HEK293 (cell line): ENCODE measurements around the gene FOXO6.

ENCODE experiments used
- CTCF ChIA-PET: fragments of 350-600 bp; formaldehyde crosslinking; extraction: SDS; loops from one replicate; lab custom pipeline; 2021; ENCODE audit warnings: antibody characterized with exemption; lab: Yijun Ruan, JAX
- POLR2A ChIA-PET: fragments of 300-600 bp; formaldehyde crosslinking; extraction: SDS; loops from one replicate; lab custom pipeline; 2020; ENCODE audit warnings: antibody characterized with exemption, inconsistent platforms; lab: Yijun Ruan, JAX
- H3K27ac ChIP-seq: fragments of 200-500 bp; sonication (Bioruptor generic); 2 replicates; pipeline ENCODE4 v1.5.1; 2014; ENCODE audit warnings: low read depth, low read length, control low read depth, inconsistent platforms; ENCODE audit errors: extremely low read depth
- H3K36me3 ChIP-seq, 2 experiments: fragments of 200-500 bp in 1 of 2; sonication (Bioruptor generic) in 1 of 2; 1 replicate in 1 of 2; 2 replicates in 1 of 2; pipeline ENCODE4 v1.5.1; 2014 to 2017; ENCODE audit warnings: inconsistent platforms in 2 of 2, low read length in 2 of 2; ENCODE audit not compliant: control insufficient read depth in 2 of 2, insufficient read depth in 1 of 2
- H3K4me1 ChIP-seq: fragments of 200-500 bp; sonication (Bioruptor generic); 2 replicates; pipeline ENCODE4 v1.5.1; 2014; ENCODE audit warnings: mild to moderate bottlenecking, low read length, inconsistent platforms; ENCODE audit not compliant: control insufficient read depth, insufficient read depth
- H3K4me3 ChIP-seq: 2 replicates; pipeline ENCODE4 v1.5.1; 2011; ENCODE audit warnings: low read depth, mild to moderate bottlenecking, control low read depth, low read length, moderate library complexity
- H3K9me3 ChIP-seq: fragments of 200-500 bp; sonication (Bioruptor generic); 2 replicates; pipeline ENCODE4 v1.5.1; 2014; ENCODE audit warnings: low read depth, low read length, inconsistent platforms; ENCODE audit not compliant: control insufficient read depth, insufficient read depth
- EGR2 ChIP-seq: fragments of 450-650 bp; formaldehyde crosslinking; IDR thresholded peaks from 2 replicates; pipeline ENCODE4 v1.5.1; 2016; ENCODE audit warnings: low read depth, missing biosample characterization, missing genetic modification characterization
- ELK4 ChIP-seq: IDR thresholded peaks from 2 replicates; pipeline ENCODE4 v1.6.1; 2011; ENCODE audit warnings: mild to moderate bottlenecking, low read depth, low read length, borderline replicate concordance
- GLI4 ChIP-seq: fragments of 450-650 bp; formaldehyde crosslinking; IDR thresholded peaks from 2 replicates; pipeline ENCODE4 v1.5.1; 2016; ENCODE audit warnings: missing biosample characterization, missing genetic modification characterization
- KLF16 ChIP-seq: fragments of 450-650 bp; formaldehyde crosslinking; IDR thresholded peaks from 2 replicates; pipeline ENCODE4 v1.5.1; 2017; ENCODE audit warnings: missing biosample characterization, missing genetic modification characterization
- PATZ1 ChIP-seq: fragments of 450-650 bp; formaldehyde crosslinking; IDR thresholded peaks from 2 replicates; pipeline ENCODE4 v1.5.1; 2016; ENCODE audit warnings: missing biosample characterization, missing genetic modification characterization
- PRDM1 ChIP-seq: fragments of 450-650 bp; formaldehyde crosslinking; IDR thresholded peaks from 2 replicates; pipeline ENCODE4; 2016; ENCODE audit warnings: missing biosample characterization, missing genetic modification characterization
- ZBTB48 ChIP-seq: fragments of 450-650 bp; formaldehyde crosslinking; IDR thresholded peaks from 2 replicates; pipeline ENCODE4 v1.5.1; 2016; ENCODE audit warnings: missing biosample characterization, missing genetic modification characterization
- ZFHX2 ChIP-seq: fragments of 450-650 bp; formaldehyde crosslinking; conservative IDR thresholded peaks from 2 replicates; pipeline ENCODE4 v1.5.1; 2016; ENCODE audit warnings: missing biosample characterization, missing genetic modification characterization
- ZFP3 ChIP-seq: fragments of 450-650 bp; formaldehyde crosslinking; IDR thresholded peaks from 2 replicates; pipeline ENCODE4 v1.5.1; 2016; ENCODE audit warnings: low read depth, missing biosample characterization, missing genetic modification characterization
- ZFP41 ChIP-seq: fragments of 450-650 bp; formaldehyde crosslinking; IDR thresholded peaks from 2 replicates; pipeline ENCODE4 v1.5.1; 2016; ENCODE audit warnings: missing biosample characterization, missing genetic modification characterization, borderline replicate concordance
- ZNF121 ChIP-seq: fragments of 450-650 bp; formaldehyde crosslinking; IDR thresholded peaks from 2 replicates; pipeline ENCODE4 v1.5.1; 2016; ENCODE audit warnings: missing biosample characterization, missing genetic modification characterization
- ZNF133 ChIP-seq: fragments of 450-650 bp; formaldehyde crosslinking; IDR thresholded peaks from 2 replicates; pipeline ENCODE4 v1.5.1; 2016; ENCODE audit warnings: missing biosample characterization, missing genetic modification characterization
- ZNF140 ChIP-seq: fragments of 450-650 bp; formaldehyde crosslinking; IDR thresholded peaks from 2 replicates; pipeline ENCODE4 v1.5.1; 2016; ENCODE audit warnings: missing biosample characterization, missing genetic modification characterization
- ZNF157 ChIP-seq: fragments of 450-650 bp; formaldehyde crosslinking; IDR thresholded peaks from 2 replicates; pipeline ENCODE4 v1.5.1; 2016; ENCODE audit warnings: missing biosample characterization, missing genetic modification characterization
- ZNF214 ChIP-seq: fragments of 450-650 bp; formaldehyde crosslinking; IDR thresholded peaks from 2 replicates; pipeline ENCODE4 v1.5.1; 2017; ENCODE audit warnings: missing biosample characterization, mild to moderate bottlenecking, missing genetic modification characterization, borderline replicate concordance
- ZNF292 ChIP-seq: fragments of 450-650 bp; formaldehyde crosslinking; IDR thresholded peaks from 2 replicates; pipeline ENCODE4 v1.5.1; 2016; ENCODE audit warnings: low read depth, missing biosample characterization, missing genetic modification characterization, borderline replicate concordance
- ZNF335 ChIP-seq: fragments of 450-650 bp; formaldehyde crosslinking; conservative IDR thresholded peaks from 2 replicates; pipeline ENCODE4 v1.5.1; 2016; ENCODE audit warnings: missing biosample characterization, missing genetic modification characterization
- ZNF423 ChIP-seq: fragments of 450-650 bp; formaldehyde crosslinking; IDR thresholded peaks from 2 replicates; pipeline ENCODE4 v1.5.1; 2016; ENCODE audit warnings: missing biosample characterization, missing genetic modification characterization
- ZNF426 ChIP-seq: fragments of 450-650 bp; formaldehyde crosslinking; IDR thresholded peaks from 2 replicates; pipeline ENCODE4 v1.5.1; 2017; ENCODE audit warnings: missing biosample characterization, missing genetic modification characterization, mild to moderate bottlenecking, inconsistent platforms, moderate library complexity
- ZNF48 ChIP-seq: fragments of 450-650 bp; formaldehyde crosslinking; IDR thresholded peaks from 2 replicates; pipeline ENCODE4 v1.5.1; 2016; ENCODE audit warnings: missing biosample characterization, missing genetic modification characterization
- ZNF510 ChIP-seq: fragments of 450-650 bp; formaldehyde crosslinking; IDR thresholded peaks from 2 replicates; pipeline ENCODE4 v1.5.1; 2018; ENCODE audit warnings: mild to moderate bottlenecking, missing genetic modification characterization, missing biosample characterization; ENCODE audit not compliant: insufficient replicate concordance
- ZNF555 ChIP-seq: fragments of 450-650 bp; formaldehyde crosslinking; conservative IDR thresholded peaks from 2 replicates; pipeline ENCODE4 v1.5.1; 2017; ENCODE audit warnings: missing biosample characterization, mild to moderate bottlenecking, missing genetic modification characterization, inconsistent platforms
- ZNF692 ChIP-seq: fragments of 450-650 bp; formaldehyde crosslinking; IDR thresholded peaks from 2 replicates; pipeline ENCODE4 v1.5.1; 2016; ENCODE audit warnings: missing biosample characterization, missing genetic modification characterization
- ZNF707 ChIP-seq: fragments of 450-650 bp; formaldehyde crosslinking; IDR thresholded peaks from 2 replicates; pipeline ENCODE4 v1.5.1; 2016; ENCODE audit warnings: missing biosample characterization, missing genetic modification characterization
- ZNF843 ChIP-seq: fragments of 450-650 bp; formaldehyde crosslinking; IDR thresholded peaks from 2 replicates; pipeline ENCODE4 v1.5.1; 2016; ENCODE audit warnings: missing biosample characterization, missing genetic modification characterization
- ZSCAN16 ChIP-seq: fragments of 450-650 bp; formaldehyde crosslinking; IDR thresholded peaks from 2 replicates; pipeline ENCODE4 v1.5.1; 2016; ENCODE audit warnings: missing biosample characterization, missing genetic modification characterization
- TF ChIP-seq, protein P1 (sequence below): fragments of 450-650 bp; formaldehyde crosslinking; IDR thresholded peaks from 2 replicates; pipeline ENCODE4 v1.5.1; 2016; ENCODE audit warnings: missing biosample characterization, missing genetic modification characterization
- TF ChIP-seq, protein P2 (sequence below): fragments of 450-650 bp; formaldehyde crosslinking; IDR thresholded peaks from 2 replicates; pipeline ENCODE4 v1.5.1; 2017; ENCODE audit warnings: missing biosample characterization, mild to moderate bottlenecking, missing genetic modification characterization, moderate library complexity

FOXO6 gene

DNA sequence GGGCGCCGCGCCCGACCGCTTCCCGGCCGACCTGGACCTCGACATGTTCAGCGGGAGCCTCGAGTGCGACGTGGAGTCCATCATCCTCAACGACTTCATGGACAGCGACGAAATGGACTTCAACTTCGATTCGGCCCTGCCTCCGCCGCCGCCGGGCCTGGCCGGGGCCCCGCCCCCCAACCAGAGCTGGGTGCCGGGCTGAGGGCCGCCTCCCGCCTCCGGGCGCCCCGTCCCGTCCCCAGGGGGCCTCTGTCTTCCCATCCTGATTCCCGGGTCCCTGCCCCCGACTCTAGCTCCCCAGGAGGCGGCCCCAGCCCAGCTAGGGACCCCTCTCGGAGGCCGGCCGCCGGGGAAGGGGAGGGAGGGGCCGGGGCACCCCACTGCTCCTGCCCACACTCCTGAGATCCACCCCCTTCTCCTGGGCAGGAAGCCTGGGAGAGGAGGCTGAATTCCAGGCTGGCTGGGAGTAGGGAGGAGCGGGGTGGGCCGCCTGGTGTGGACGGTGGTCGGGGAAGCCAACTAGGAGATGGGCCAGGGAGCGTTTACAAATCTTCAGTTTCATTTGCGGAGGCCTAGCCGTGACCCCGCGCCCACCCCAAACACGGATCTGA, 21.4 kb downstream of the FOXO6 start (continued):
- TF ChIP-seq ZNF157: no peak

DNA sequence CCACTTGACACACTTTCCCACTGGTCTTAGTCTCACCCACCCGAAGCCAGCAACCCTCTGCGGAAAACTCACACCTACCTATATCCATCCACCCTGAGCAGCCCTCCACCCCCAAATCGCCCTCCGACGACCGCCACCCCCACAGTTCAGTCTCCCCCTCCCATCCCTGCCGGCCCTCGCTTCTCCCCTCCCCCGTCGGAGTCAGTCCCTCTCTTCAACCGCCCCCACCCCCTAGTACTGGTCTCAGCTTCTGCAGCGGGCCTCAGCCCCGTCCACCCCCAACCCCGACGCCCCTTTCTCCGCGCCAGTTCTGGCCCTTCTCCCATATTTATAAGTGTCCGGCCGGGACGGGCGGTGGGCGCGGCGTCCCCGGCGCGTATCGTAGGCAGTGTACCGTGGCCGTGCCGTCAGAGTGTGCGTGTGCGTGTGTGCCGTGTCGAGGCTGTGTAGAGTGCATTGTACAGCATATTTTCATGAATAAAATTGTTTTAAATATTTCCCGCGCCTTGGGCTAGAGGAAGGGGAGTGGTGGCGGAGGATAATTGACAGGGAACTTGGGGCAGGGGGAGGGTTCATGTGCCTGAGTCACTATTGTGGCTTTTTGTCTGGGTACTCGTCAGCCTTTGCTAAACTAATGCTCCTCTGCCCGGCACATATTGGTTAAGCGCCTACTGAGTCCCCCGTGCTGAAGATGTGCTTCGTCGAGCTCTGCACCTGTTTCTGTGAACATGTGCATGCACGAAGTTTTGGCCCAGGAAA, 22.0 kb downstream of the FOXO6 start:
- POLR2A ChIA-PET: no interaction called here

More for the DNA sequence above, 22.0 kb downstream of the FOXO6 start:
- CTCF ChIA-PET: interaction anchor here (0.7 kb wide), 1 partner anchor 40 kb away, joined by 3 read pairs; no protein-coding TSS in a partner anchor
- no peaks in the 10 kb centered on the region for H3K36me3 ChIP-seq
- peaks cover 16% of the 10 kb centered on the region for H3K4me1 ChIP-seq
- H3K4me3 ChIP-seq: no peak overlapping the region
- no peak for TF ChIP-seq PRDM1 (tag by site-specific recombination)
- TF ChIP-seq ZNF140 (tag by site-specific recombination): no peak
- TF ChIP-seq EGR2 (tag by site-specific recombination): peak; percentile 88
- TF ChIP-seq ZFP41 (tag by site-specific recombination): no peak
- TF ChIP-seq ZFP3: no peak
- TF ChIP-seq ZNF335 (tag by site-specific recombination): no peak
- no peak for TF ChIP-seq ZNF133 (tag by site-specific recombination)
- TF ChIP-seq ZNF707 (tag by site-specific recombination): no peak
- TF ChIP-seq ZNF426: no peak
- TF ChIP-seq ZNF510: no peak
- TF ChIP-seq ZNF423: no peak
- TF ChIP-seq KLF16 (tag by site-specific recombination): no peak
- no peak for TF ChIP-seq ELK4
- TF ChIP-seq ZNF292: no peak
- no peak for TF ChIP-seq ZNF214 (tag by site-specific recombination)
- no peak for TF ChIP-seq ZNF121 (tag by site-specific recombination)
- TF ChIP-seq, protein P1, sequence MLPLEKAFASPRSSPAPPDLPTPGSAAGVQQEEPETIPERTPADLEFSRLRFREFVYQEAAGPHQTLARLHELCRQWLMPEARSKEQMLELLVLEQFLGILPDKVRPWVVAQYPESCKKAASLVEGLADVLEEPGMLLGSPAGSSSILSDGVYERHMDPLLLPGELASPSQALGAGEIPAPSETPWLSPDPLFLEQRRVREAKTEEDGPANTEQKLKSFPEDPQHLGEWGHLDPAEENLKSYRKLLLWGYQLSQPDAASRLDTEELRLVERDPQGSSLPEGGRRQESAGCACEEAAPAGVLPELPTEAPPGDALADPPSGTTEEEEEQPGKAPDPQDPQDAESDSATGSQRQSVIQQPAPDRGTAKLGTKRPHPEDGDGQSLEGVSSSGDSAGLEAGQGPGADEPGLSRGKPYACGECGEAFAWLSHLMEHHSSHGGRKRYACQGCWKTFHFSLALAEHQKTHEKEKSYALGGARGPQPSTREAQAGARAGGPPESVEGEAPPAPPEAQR: no peak
- no peak for TF ChIP-seq ZNF692 (tag by site-specific recombination)
- no peak for TF ChIP-seq ZNF48 (tag by site-specific recombination)
- TF ChIP-seq ZFHX2 (tag by site-specific recombination): peak; percentile 83
- no peak for TF ChIP-seq GLI4 (tag by site-specific recombination)
- TF ChIP-seq, protein P2, sequence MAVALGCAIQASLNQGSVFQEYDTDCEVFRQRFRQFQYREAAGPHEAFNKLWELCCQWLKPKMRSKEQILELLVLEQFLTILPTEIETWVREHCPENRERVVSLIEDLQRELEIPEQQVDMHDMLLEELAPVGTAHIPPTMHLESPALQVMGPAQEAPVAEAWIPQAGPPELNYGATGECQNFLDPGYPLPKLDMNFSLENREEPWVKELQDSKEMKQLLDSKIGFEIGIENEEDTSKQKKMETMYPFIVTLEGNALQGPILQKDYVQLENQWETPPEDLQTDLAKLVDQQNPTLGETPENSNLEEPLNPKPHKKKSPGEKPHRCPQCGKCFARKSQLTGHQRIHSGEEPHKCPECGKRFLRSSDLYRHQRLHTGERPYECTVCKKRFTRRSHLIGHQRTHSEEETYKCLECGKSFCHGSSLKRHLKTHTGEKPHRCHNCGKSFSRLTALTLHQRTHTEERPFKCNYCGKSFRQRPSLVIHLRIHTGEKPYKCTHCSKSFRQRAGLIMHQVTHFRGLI (tag by site-specific recombination): no peak
- 0 out of 2 replicates have a peak, but pooled peaks have one; percentile 2 for TF ChIP-seq PATZ1 (tag by site-specific recombination)
- no peak for TF ChIP-seq ZSCAN16 (tag by site-specific recombination)
- 0 out of 2 replicates have a peak, but pooled peaks have one; percentile 24 for TF ChIP-seq ZBTB48 (tag by site-specific recombination)
- no peak for TF ChIP-seq ZNF555 (tag by site-specific recombination)
- no peak for TF ChIP-seq ZNF843 (tag by site-specific recombination)
- no peak overlapping the region for H3K27ac ChIP-seq
- no peaks in the 10 kb centered on the region for H3K9me3 ChIP-seq
